Tibial artery (tissue), 4 donors: ENCODE results near the gene CYP46A1.

Experiments used
- DNase-seq, 2 donors: peaks; one replicate each; pipeline ENCODE4 v3.0.0-alpha.2; 2019
- H3K27ac ChIP-seq, 2 donors: fragments of 200-600 bp; sonication (generic) in 1 of 2; 1 replicate in 1 of 2; 2 replicates in 1 of 2; pipeline ENCODE4 v1.5.1; 2018 to 2019; ENCODE audit warnings: mild to moderate bottlenecking in 1 of 2
- H3K27me3 ChIP-seq, 2 donors: fragments of 200-600 bp; sonication (generic) in 1 of 2; one replicate each; pipeline versions ENCODE4 v1.5.1 to v1.6.0; 2016 to 2019
- H3K36me3 ChIP-seq, 3 donors: fragments of 200-600 bp; sonication (generic) in 2 of 3; one replicate each; pipeline ENCODE4 v1.5.1; 2016 to 2019; ENCODE audit warnings: mild to moderate bottlenecking in 2 of 3
- H3K4me1 ChIP-seq, 4 donors: fragments of 200-600 bp; sonication (generic) in 2 of 4; 1 replicate in 3 of 4; 2 replicates in 1 of 4; pipeline ENCODE4 v1.5.1; 2016 to 2019
- H3K4me3 ChIP-seq, 2 donors: fragments of 200-600 bp; sonication (generic) in 1 of 2; 1 replicate in 1 of 2; 2 replicates in 1 of 2; pipeline ENCODE4 v1.5.1; 2018 to 2019; ENCODE audit warnings: mild to moderate bottlenecking in 2 of 2
- H3K9me3 ChIP-seq, 3 donors: fragments of 200-600 bp; sonication (generic) in 1 of 3; one replicate each; pipeline ENCODE4 v1.5.1; 2016 to 2019
- CTCF ChIP-seq, 2 experiments: fragments of 200-600 bp in 1 of 2; fragments of 450-650 bp in 1 of 2; IDR thresholded peaks; one replicate each; pipeline ENCODE4 v1.5.1; 2017 to 2019; ENCODE audit warnings: antibody characterized with exemption in 2 of 2, mild to moderate bottlenecking in 1 of 2, moderate library complexity in 1 of 2
- intact Hi-C: fragments of 100-400 bp; cut with DNase I; formaldehyde crosslinking; loops from one replicate; pipeline ENCODE4 v1.15.0; 2023; ENCODE audit warnings: low total_unique reads

The CYP46A1 gene

GRCh38 chr14:99745307-99745951 lies 61.3 kb downstream of the CYP46A1 start:
- H3K27me3 ChIP-seq: no peaks in the 10 kb centered on the region
- intact Hi-C loops: no loop called here
- H3K4me1 ChIP-seq: peaks cover 0 to 42% (median 29%) of the 10 kb centered on the region in 4 donors
- no peaks in the 10 kb centered on the region for H3K9me3 ChIP-seq
- no peak overlapping the region for H3K4me3 ChIP-seq
- no peak for TF ChIP-seq CTCF (IDR thresholded peaks at IDR 0.05)
- no peak for DNase-seq
- peak overlapping the region; percentile 69 to 76 for H3K27ac ChIP-seq
- no peaks in the 10 kb centered on the region for H3K36me3 ChIP-seq

GRCh38 chr14:99747167-99747566 lies 63.1 kb downstream of the CYP46A1 start:
- Histone ChIP-seq H3K36me3 (no peaks in the 10 kb centered on the region), H3K27me3 (no peaks in the 10 kb centered on the region), H3K4me3 (no peak overlapping the region), H3K27ac (peak overlapping the region in 1 of 2 donors; percentile 33), H3K4me1 (peaks cover 0 to 44% (median 29%) of the 10 kb centered on the region in 4 donors), H3K9me3 (no peaks in the 10 kb centered on the region)
- DNase-seq: no peak
- intact Hi-C loops: no loop called here
- no peak for TF ChIP-seq CTCF (IDR thresholded peaks at IDR 0.05)

GRCh38 chr14:99747582-99748330 lies 63.7 kb downstream of the CYP46A1 start:
- Histone ChIP-seq H3K9me3 (no peaks in the 10 kb centered on the region), H3K4me3 (no peak overlapping the region), H3K27ac (peak overlapping the region in 1 of 2 donors; percentile 33), H3K36me3 (no peaks in the 10 kb centered on the region), H3K4me1 (peaks cover 0 to 50% (median 35%) of the 10 kb centered on the region in 4 donors), H3K27me3 (no peaks in the 10 kb centered on the region)
- no peak for DNase-seq
- intact Hi-C loops: no loop called here
- TF ChIP-seq CTCF (IDR thresholded peaks at IDR 0.05): no peak

GRCh38 chr14:99748529-99748928 lies 64.4 kb downstream of the CYP46A1 start:
- Histone ChIP-seq H3K36me3 (no peaks in the 10 kb centered on the region), H3K4me3 (no peak overlapping the region), H3K9me3 (no peaks in the 10 kb centered on the region), H3K27ac (no peak overlapping the region), H3K27me3 (no peaks in the 10 kb centered on the region), H3K4me1 (peaks cover 0 to 58% (median 40%) of the 10 kb centered on the region in 4 donors)
- DNase-seq: no peak
- no peak for TF ChIP-seq CTCF (IDR thresholded peaks at IDR 0.05)
- intact Hi-C loops: no loop called here

GRCh38 chr14:99749142-99749541 lies 65.0 kb downstream of the CYP46A1 start:
- TF ChIP-seq CTCF (IDR thresholded peaks at IDR 0.05): no peak
- Histone ChIP-seq H3K4me1 (peaks cover 0 to 64% (median 41%) of the 10 kb centered on the region in 4 donors), H3K9me3 (no peaks in the 10 kb centered on the region), H3K36me3 (no peaks in the 10 kb centered on the region), H3K27me3 (no peaks in the 10 kb centered on the region), H3K4me3 (no peak overlapping the region), H3K27ac (no peak overlapping the region)
- DNase-seq: no peak
- intact Hi-C loops: no loop called here
